Measurements from ENCODE around the gene PARP6.

Gene PARP6

DNA sequence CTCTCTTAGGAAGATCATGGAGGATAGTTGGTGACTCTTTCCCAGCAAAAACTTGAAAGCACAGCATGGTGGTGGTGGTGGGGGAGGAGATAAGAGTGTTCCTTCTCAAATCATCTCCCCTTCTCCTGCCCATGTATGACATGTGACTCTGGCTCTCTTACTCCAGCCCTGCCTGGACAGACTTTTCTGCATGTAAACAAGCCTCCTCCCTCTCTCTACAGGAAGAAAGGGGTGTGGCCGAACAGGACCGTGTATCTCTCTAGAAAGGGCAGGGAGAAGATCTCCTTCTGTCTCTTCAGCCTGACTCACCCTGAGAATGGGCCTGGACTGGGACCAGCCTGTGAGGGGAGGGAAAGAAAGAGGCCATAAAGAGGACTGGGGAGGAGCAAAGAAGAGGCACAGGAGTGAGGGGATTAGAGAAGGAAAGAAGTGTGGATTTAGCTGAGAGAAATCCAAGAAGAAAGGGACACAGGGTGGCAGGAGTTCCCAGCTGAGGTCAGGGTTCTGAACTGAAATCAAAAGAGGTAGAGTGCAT, 46.1 kb upstream of the PARP6 start:
- H3K4me2 ChIP-seq (ENCODE audit: low read depth, low read length, poor library complexity, severe bottlenecking) = no peak overlapping the region
- TF ChIP-seq, protein P1, sequence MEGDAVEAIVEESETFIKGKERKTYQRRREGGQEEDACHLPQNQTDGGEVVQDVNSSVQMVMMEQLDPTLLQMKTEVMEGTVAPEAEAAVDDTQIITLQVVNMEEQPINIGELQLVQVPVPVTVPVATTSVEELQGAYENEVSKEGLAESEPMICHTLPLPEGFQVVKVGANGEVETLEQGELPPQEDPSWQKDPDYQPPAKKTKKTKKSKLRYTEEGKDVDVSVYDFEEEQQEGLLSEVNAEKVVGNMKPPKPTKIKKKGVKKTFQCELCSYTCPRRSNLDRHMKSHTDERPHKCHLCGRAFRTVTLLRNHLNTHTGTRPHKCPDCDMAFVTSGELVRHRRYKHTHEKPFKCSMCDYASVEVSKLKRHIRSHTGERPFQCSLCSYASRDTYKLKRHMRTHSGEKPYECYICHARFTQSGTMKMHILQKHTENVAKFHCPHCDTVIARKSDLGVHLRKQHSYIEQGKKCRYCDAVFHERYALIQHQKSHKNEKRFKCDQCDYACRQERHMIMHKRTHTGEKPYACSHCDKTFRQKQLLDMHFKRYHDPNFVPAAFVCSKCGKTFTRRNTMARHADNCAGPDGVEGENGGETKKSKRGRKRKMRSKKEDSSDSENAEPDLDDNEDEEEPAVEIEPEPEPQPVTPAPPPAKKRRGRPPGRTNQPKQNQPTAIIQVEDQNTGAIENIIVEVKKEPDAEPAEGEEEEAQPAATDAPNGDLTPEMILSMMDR (IDR thresholded peaks at IDR 0.05; ENCODE audit: insufficient read depth, low read length, poor library complexity, severe bottlenecking) = no peak
- no peak for TF ChIP-seq EZH2phosphoT487 (conservative IDR thresholded peaks at IDR 0.05; ENCODE audit: low read length)
- H3K9me2 ChIP-seq (replicated peaks; ENCODE audit: insufficient read depth, low read length) = no peaks in the 10 kb centered on the region
- H3K36me3 ChIP-seq (ENCODE audit: low read length) = no peaks in the 10 kb centered on the region
- no peak overlapping the region for H3K27ac ChIP-seq (ENCODE audit: low read depth, low read length)
- H4K20me1 ChIP-seq (ENCODE audit: low read depth, low read length) = no peaks in the 10 kb centered on the region
- H3K27me3 ChIP-seq (ENCODE audit: low read length) = no peaks in the 10 kb centered on the region
- no peak overlapping the region for H3K4me3 ChIP-seq (ENCODE audit: insufficient read depth, low read length, poor library complexity, severe bottlenecking)
- H2AFZ ChIP-seq (ENCODE audit: low read depth, low read length, severe bottlenecking) = no peak overlapping the region
- H3K9me3 ChIP-seq (ENCODE audit: insufficient read depth, low read length) = no peaks in the 10 kb centered on the region
- no peaks in the 10 kb centered on the region for H3K79me2 ChIP-seq (ENCODE audit: insufficient read depth, low read length)
- H3F3A ChIP-seq (ENCODE audit: insufficient read depth) = no peaks in the 10 kb centered on the region
- H3K9ac ChIP-seq (ENCODE audit: low read length) = no peak overlapping the region

DNA sequence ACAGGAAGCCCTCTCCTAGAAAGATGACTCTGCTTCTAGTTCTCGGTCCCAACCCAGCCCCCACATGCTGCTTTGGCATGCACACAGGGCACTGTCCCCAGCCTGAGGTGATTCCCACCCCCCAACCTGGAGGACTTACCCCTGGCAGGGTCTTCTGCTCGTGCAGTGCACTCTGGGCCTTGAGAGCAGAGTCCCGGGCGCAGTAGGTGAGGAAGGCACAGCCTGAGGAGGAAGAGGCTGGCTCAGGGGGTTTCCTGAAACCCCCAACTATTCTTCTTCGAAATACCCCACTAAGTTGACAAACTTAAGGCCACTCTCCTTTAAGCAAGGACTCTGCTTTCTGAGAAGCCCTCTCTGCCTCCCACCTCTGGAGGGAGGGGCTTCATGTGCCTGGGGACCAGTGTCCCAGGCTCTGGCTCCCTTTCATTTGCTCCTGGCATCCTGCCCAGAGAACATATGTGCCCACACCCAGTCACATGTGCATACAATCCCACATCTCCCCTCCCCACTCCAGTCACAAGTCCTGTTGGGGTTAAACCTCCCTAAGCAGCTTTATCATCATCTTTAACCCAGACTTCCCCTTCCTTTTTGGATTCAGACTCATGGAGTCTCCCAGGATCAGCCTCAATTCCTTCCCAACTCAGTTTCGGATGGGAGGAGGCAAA, 43.5 kb upstream of the PARP6 start:
- no peak overlapping the region for H3K27ac ChIP-seq (ENCODE audit: low read depth, low read length)
- no peak overlapping the region for H3K9ac ChIP-seq (ENCODE audit: low read length)
- no peaks in the 10 kb centered on the region for H3K9me2 ChIP-seq (replicated peaks; ENCODE audit: insufficient read depth, low read length)
- no peak overlapping the region for H2AFZ ChIP-seq (ENCODE audit: low read depth, low read length, severe bottlenecking)
- no peak overlapping the region for H3K4me2 ChIP-seq (ENCODE audit: low read depth, low read length, poor library complexity, severe bottlenecking)
- H3K79me2 ChIP-seq (ENCODE audit: insufficient read depth, low read length) = no peaks in the 10 kb centered on the region
- no peaks in the 10 kb centered on the region for H3K9me3 ChIP-seq (ENCODE audit: insufficient read depth, low read length)
- H4K20me1 ChIP-seq (ENCODE audit: low read depth, low read length) = no peaks in the 10 kb centered on the region
- TF ChIP-seq EZH2phosphoT487 (conservative IDR thresholded peaks at IDR 0.05; ENCODE audit: low read length) = no peak
- TF ChIP-seq, protein P1 (IDR thresholded peaks at IDR 0.05; ENCODE audit: insufficient read depth, low read length, poor library complexity, severe bottlenecking) = no peak
- H3K4me3 ChIP-seq (ENCODE audit: insufficient read depth, low read length, poor library complexity, severe bottlenecking) = no peak overlapping the region
- no peaks in the 10 kb centered on the region for H3F3A ChIP-seq (ENCODE audit: insufficient read depth)
- no peaks in the 10 kb centered on the region for H3K36me3 ChIP-seq (ENCODE audit: low read length)
- no peaks in the 10 kb centered on the region for H3K27me3 ChIP-seq (ENCODE audit: low read length)

DNA sequence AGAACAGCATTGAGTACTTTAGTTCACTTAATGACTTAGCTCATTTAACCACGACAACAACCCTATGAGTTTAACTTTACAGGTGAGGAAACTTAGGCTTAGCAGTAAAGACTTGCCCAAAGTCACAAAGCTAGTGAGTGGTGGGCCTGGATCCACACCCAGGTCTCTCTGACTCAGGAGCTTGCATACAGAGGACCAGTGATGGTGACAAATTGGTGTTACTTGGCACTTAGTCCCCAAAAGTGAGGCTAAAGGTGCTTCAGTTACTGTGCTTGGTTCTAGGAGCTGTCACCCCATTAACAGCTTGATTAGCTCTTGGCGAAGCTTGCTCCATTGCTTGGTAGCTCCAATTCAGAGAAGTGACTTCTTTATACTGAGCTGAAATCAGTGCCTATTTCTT, 41.5 kb upstream of the PARP6 start:
- no peaks in the 10 kb centered on the region for H3K79me2 ChIP-seq (ENCODE audit: insufficient read depth, low read length)
- H3K4me3 ChIP-seq (ENCODE audit: insufficient read depth, low read length, poor library complexity, severe bottlenecking) = no peak overlapping the region
- no peak overlapping the region for H3K9ac ChIP-seq (ENCODE audit: low read length)
- H4K20me1 ChIP-seq (ENCODE audit: low read depth, low read length) = no peaks in the 10 kb centered on the region
- TF ChIP-seq EZH2phosphoT487 (conservative IDR thresholded peaks at IDR 0.05; ENCODE audit: low read length) = no peak
- TF ChIP-seq, protein P1 (IDR thresholded peaks at IDR 0.05; ENCODE audit: insufficient read depth, low read length, poor library complexity, severe bottlenecking) = no peak
- H3K9me2 ChIP-seq (replicated peaks; ENCODE audit: insufficient read depth, low read length) = no peaks in the 10 kb centered on the region
- no peaks in the 10 kb centered on the region for H3K27me3 ChIP-seq (ENCODE audit: low read length)
- no peaks in the 10 kb centered on the region for H3K36me3 ChIP-seq (ENCODE audit: low read length)
- no peak overlapping the region for H3K27ac ChIP-seq (ENCODE audit: low read depth, low read length)
- no peaks in the 10 kb centered on the region for H3K9me3 ChIP-seq (ENCODE audit: insufficient read depth, low read length)
- H3K4me2 ChIP-seq (ENCODE audit: low read depth, low read length, poor library complexity, severe bottlenecking) = no peak overlapping the region
- no peaks in the 10 kb centered on the region for H3F3A ChIP-seq (ENCODE audit: insufficient read depth)
- no peak overlapping the region for H2AFZ ChIP-seq (ENCODE audit: low read depth, low read length, severe bottlenecking)
